Measurements from ENCODE around the gene CCR5. TPM values are rescaled to one million over a fixed set of nuclear protein-coding genes. Genes with fewer than 3 reads are reported as not detected.
A peak's percentile ranks its signal among the peaks of the same experiment; 100 is the strongest.

CCR5 gene
- total RNA-seq, 8 experiments from 2014 or later, result 0.09 to 0.81 (median 0.40) TPM; not detected in 4

- peak in 7 of 8 experiments; percentile 53 to 96 (median 91) for ATAC-seq (replicated peaks in 6 of 8)
- in situ Hi-C loops (cut with MboI; ENCODE audit: low pct_unique_long_range_greater_than_20kb in 2 of 9, low sequenced_read_pairs in 9 of 9, unreplicated experiment in 9 of 9), result loop anchor here in 2 of 9 experiments (10.0 to 25.0 kb wide), 3 partner anchors 147 to 424 kb away; partner anchors contain the start of gene CXCR6 (in 1 of the 2)
- 19 to 100% (median 62%) methylated on average over 1 to 6 of the region's 8 CpGs; no CpG with 5 or more reads in 2 of the 10 experiments for WGBS, 10 experiments
- no peak overlapping the region for H3K4me3 ChIP-seq
- no peak overlapping the region for H3K27ac ChIP-seq
- no peaks in the 10 kb centered on the region for H3K4me1 ChIP-seq (replicated peaks in 1 of 2)
Observed at GRCh38 chr3:46361408-46362283, 9.1 kb upstream of the CCR5 start.

GRCh38 chr3:46365041-46365440 is 5.7 kb upstream of the CCR5 start:
- WGBS, 10 experiments, result 0 to 100% (median 56%) methylated on average over 1 to 4 of the region's 4 CpGs; no CpG with 5 or more reads in 1 of the 10 experiments
- in situ Hi-C loops (cut with MboI; ENCODE audit: low pct_unique_long_range_greater_than_20kb in 2 of 9, low sequenced_read_pairs in 9 of 9, unreplicated experiment in 9 of 9), result loop anchor here in 2 of 9 experiments (10.0 to 25.0 kb wide), 3 partner anchors 150 to 428 kb away; partner anchors contain the start of gene CXCR6 (in 1 of the 2)
- ATAC-seq (replicated peaks in 6 of 8), result no peak

GRCh38 chr3:46365737-46366524 is 4.8 kb upstream of the CCR5 start:
- no peaks in the 10 kb centered on the region for H3K4me1 ChIP-seq (replicated peaks in 1 of 2)
- in situ Hi-C loops (cut with MboI; ENCODE audit: low pct_unique_long_range_greater_than_20kb in 2 of 9, low sequenced_read_pairs in 9 of 9, unreplicated experiment in 9 of 9), result loop anchor here in 2 of 9 experiments (10.0 to 25.0 kb wide), 3 partner anchors 151 to 429 kb away; partner anchors contain the start of gene CXCR6 (in 1 of the 2)
- no peak overlapping the region for H3K4me3 ChIP-seq
- no peak overlapping the region for H3K27ac ChIP-seq
- 0 to 100% (median 62%) methylated on average over 1 to 3 of the region's 5 CpGs; no CpG with 5 or more reads in 3 of the 10 experiments for WGBS, 10 experiments
- ATAC-seq (replicated peaks in 6 of 8), result no peak

More at GRCh38 chr3:46365041-46365440, 5.7 kb upstream of the CCR5 start:
- H3K27ac ChIP-seq, result no peak overlapping the region
- H3K4me3 ChIP-seq, result no peak overlapping the region
- H3K4me1 ChIP-seq (replicated peaks in 1 of 2), result no peaks in the 10 kb centered on the region

- no peak for ATAC-seq (replicated peaks in 6 of 8)
- 50 to 100% (median 80%) methylated on average over 1 to 3 of the region's 5 CpGs; no CpG with 5 or more reads in 1 of the 10 experiments for WGBS, 10 experiments
- Histone ChIP-seq H3K27ac (no peak overlapping the region), H3K4me3 (no peak overlapping the region), H3K4me1 (replicated peaks in 1 of 2) (no peaks in the 10 kb centered on the region)
- in situ Hi-C loops (cut with MboI; ENCODE audit: low pct_unique_long_range_greater_than_20kb in 2 of 9, low sequenced_read_pairs in 9 of 9, unreplicated experiment in 9 of 9), result loop anchor here in 2 of 9 experiments (10.0 to 25.0 kb wide), 3 partner anchors 153 to 431 kb away; partner anchors contain the start of gene CXCR6 (in 1 of the 2)
Observed at GRCh38 chr3:46367811-46368210, 2.9 kb upstream of the CCR5 start.

GRCh38 chr3:46368569-46368968 is 2.2 kb upstream of the CCR5 start:
- Histone ChIP-seq H3K27ac (no peak overlapping the region), H3K4me3 (no peak overlapping the region), H3K4me1 (replicated peaks in 1 of 2) (no peaks in the 10 kb centered on the region)
- WGBS, 10 experiments, result 63 to 100% (median 80%) methylated on average over 2 to 7 of the region's 7 CpGs; no CpG with 5 or more reads in 3 of the 10 experiments
- in situ Hi-C loops (cut with MboI; ENCODE audit: low pct_unique_long_range_greater_than_20kb in 2 of 9, low sequenced_read_pairs in 9 of 9, unreplicated experiment in 9 of 9), result loop anchor here in 2 of 9 experiments (10.0 to 25.0 kb wide), 3 partner anchors 154 to 431 kb away; partner anchors contain the start of gene CXCR6 (in 1 of the 2)
- peak in 1 of 8 experiments; percentile 64 for ATAC-seq (replicated peaks in 6 of 8)

- in situ Hi-C loops (cut with MboI; ENCODE audit: low pct_unique_long_range_greater_than_20kb in 2 of 9, low sequenced_read_pairs in 9 of 9, unreplicated experiment in 9 of 9), result loop anchor here in 2 of 9 experiments (10.0 to 25.0 kb wide), 3 partner anchors 154 to 432 kb away; partner anchors contain the start of gene CXCR6 (in 1 of the 2)
- WGBS, 10 experiments, result 0 to 92% (median 48%) methylated on average over 1 to 4 of the region's 4 CpGs; no CpG with 5 or more reads in 4 of the 10 experiments
- no peaks in the 10 kb centered on the region for H3K4me1 ChIP-seq (replicated peaks in 1 of 2)
- peak in 2 of 8 experiments; percentile 61 to 65 for ATAC-seq (replicated peaks in 6 of 8)
- H3K27ac ChIP-seq, result no peak overlapping the region
- H3K4me3 ChIP-seq, result no peak overlapping the region
Observed at GRCh38 chr3:46369151-46369550, 1.6 kb upstream of the CCR5 start.

GRCh38 chr3:46369675-46370132 is 1.0 kb upstream of the CCR5 start:
- Histone ChIP-seq H3K4me3 (no peak overlapping the region), H3K27ac (no peak overlapping the region), H3K4me1 (replicated peaks in 1 of 2) (no peaks in the 10 kb centered on the region)
- in situ Hi-C loops (cut with MboI; ENCODE audit: low pct_unique_long_range_greater_than_20kb in 2 of 9, low sequenced_read_pairs in 9 of 9, unreplicated experiment in 9 of 9), result loop anchor here in 2 of 9 experiments (10.0 to 25.0 kb wide), 4 partner anchors 155 to 432 kb away; partner anchors contain the start of gene CXCR6 (in 1 of the 2)
- ATAC-seq (replicated peaks in 6 of 8), result no peak
- WGBS, 10 experiments, result 17 to 88% (median 41%) methylated on average over 2 to 5 of the region's 6 CpGs; no CpG with 5 or more reads in 4 of the 10 experiments

GRCh38 chr3:46371519-46372340 is 984 bp downstream of the CCR5 start:
- 20 to 100% (median 76%) methylated on average over 1 to 8 of the region's 10 CpGs for WGBS, 10 experiments
- ATAC-seq (replicated peaks in 6 of 8), result no peak
- in situ Hi-C loops (cut with MboI; ENCODE audit: low pct_unique_long_range_greater_than_20kb in 2 of 9, low sequenced_read_pairs in 9 of 9, unreplicated experiment in 9 of 9), result loop anchor here in 2 of 9 experiments (10.0 to 25.0 kb wide), 3 partner anchors 284 to 434 kb away; partner anchors contain the start of gene CXCR6 (in 1 of the 2)

GRCh38 chr3:46372492-46373359 is 2.0 kb downstream of the CCR5 start:
- Histone ChIP-seq H3K4me1 (replicated peaks in 1 of 2) (no peaks in the 10 kb centered on the region), H3K4me3 (no peak overlapping the region), H3K27ac (no peak overlapping the region)
- WGBS, 10 experiments, result 0 to 96% (median 86%) methylated on average over 1 to 8 of the region's 9 CpGs; no CpG with 5 or more reads in 1 of the 10 experiments
- in situ Hi-C loops (cut with MboI; ENCODE audit: low pct_unique_long_range_greater_than_20kb in 2 of 9, low sequenced_read_pairs in 9 of 9, unreplicated experiment in 9 of 9), result loop anchor here in 2 of 9 experiments (10.0 to 25.0 kb wide), 3 partner anchors 285 to 435 kb away; partner anchors contain the start of gene CXCR6 (in 1 of the 2)
- ATAC-seq (replicated peaks in 6 of 8), result peak in 3 of 8 experiments; percentile 49 to 75 (median 70)

More at GRCh38 chr3:46371519-46372340, 984 bp downstream of the CCR5 start:
- Histone ChIP-seq H3K4me1 (replicated peaks in 1 of 2) (no peaks in the 10 kb centered on the region), H3K4me3 (no peak overlapping the region), H3K27ac (no peak overlapping the region)

GRCh38 chr3:46374755-46375154 is 4.0 kb downstream of the CCR5 start:
- Histone ChIP-seq H3K4me1 (replicated peaks in 1 of 2) (no peaks in the 10 kb centered on the region), H3K4me3 (no peak overlapping the region), H3K27ac (no peak overlapping the region)
- 29 to 100% (median 63%) methylated on average over 1 to 3 of the region's 3 CpGs; no CpG with 5 or more reads in 1 of the 10 experiments for WGBS, 10 experiments
- in situ Hi-C loops (cut with MboI; ENCODE audit: low pct_unique_long_range_greater_than_20kb in 2 of 9, low sequenced_read_pairs in 9 of 9, unreplicated experiment in 9 of 9), result loop anchor here in 3 of 9 experiments (10.0 to 25.0 kb wide), 3 partner anchors 287 to 437 kb away; partner anchors contain the start of gene CXCR6 (in 2 of the 3)
- ATAC-seq (replicated peaks in 6 of 8), result no peak

All from motor neuron (in vitro differentiated cells).